IPS-18c (cell line): ENCODE results near the gene LRRC1.
"Not testable (repeated sequence)": the region's sequence is repeated elsewhere in the genome, so short reads cannot be mapped to it uniquely, and the experiment has no call there.

Experiments used
- H3K4me3 ChIP-seq: 2 replicates; pipeline ENCODE4 v1.7.0; 2013; ENCODE audit warnings: low read depth, mild to moderate bottlenecking, low read length, moderate library complexity; ENCODE audit not compliant: insufficient read depth
- H3K9me3 ChIP-seq: one replicate; pipeline ENCODE4 v1.6.1; 2013; ENCODE audit warnings: mild to moderate bottlenecking, low read length, moderate library complexity; ENCODE audit not compliant: control insufficient read depth, insufficient read depth

The LRRC1 gene

GRCh38 chr6:53805016-53805415, 10.2 kb downstream of the LRRC1 start:
- H3K9me3 ChIP-seq, result no peaks in the 10 kb centered on the region
- no peak overlapping the region for H3K4me3 ChIP-seq

DNA sequence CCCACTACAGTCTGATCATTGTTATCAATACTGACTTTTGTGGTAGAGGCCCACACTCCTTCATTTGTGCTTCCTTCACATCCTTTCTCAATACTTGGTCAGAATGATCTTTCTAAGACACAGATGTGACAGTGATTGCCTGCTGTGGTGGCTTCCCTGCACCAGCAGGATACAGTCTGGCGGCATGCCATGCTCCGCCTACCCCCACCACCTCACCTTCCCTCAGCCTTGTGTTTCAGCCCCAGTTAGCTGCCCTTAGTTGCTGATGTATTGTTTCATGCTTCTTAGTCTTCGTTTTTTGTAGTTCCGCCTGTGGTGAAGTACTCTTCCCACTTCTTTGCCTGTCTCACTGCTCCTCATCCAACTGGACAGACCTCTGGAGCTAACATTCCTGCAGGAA, 10.9 kb downstream of the LRRC1 start:
- no peaks in the 10 kb centered on the region for H3K9me3 ChIP-seq

GRCh38 chr6:53807606-53808005, 12.8 kb downstream of the LRRC1 start:
- not testable (repeated sequence) for H3K9me3 ChIP-seq, H3K4me3 ChIP-seq

More for the DNA sequence above, 10.9 kb downstream of the LRRC1 start:
- H3K4me3 ChIP-seq, result no peak overlapping the region

DNA sequence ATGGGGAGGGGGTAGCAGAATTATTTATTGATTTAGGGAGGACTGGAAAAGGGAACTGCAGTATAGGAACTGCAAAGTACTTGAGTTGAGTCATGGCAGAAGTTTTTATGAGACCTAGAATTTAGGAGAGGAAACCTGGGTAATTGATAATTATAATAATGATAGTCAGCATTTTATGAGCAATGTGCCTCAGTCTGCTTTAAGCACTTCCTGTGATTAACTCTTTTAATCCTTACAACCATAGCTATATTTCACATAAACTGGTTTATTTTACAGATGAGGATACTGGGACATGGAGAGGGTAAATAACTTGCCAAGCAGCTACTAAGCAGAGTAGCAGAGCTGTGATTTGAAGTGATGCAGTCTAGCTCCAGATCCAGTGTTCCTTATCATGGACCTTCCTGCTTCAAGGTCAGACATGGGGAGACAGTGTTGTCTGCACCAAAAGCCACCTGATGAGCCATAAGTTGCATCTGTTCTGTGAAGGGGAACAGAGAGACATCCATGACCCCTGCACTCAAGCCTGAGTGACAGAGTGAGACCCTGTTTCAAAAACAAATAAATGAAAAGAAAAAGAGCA, 13.6 kb downstream of the LRRC1 start:
- Histone ChIP-seq H3K4me3 (no peak overlapping the region), H3K9me3 (no peaks in the 10 kb centered on the region)

- Histone ChIP-seq H3K9me3 (no peaks in the 10 kb centered on the region), H3K4me3 (no peak overlapping the region)
Measured at GRCh38 chr6:53809691-53810090, 14.9 kb downstream of the LRRC1 start.

- Histone ChIP-seq H3K9me3 (no peaks in the 10 kb centered on the region), H3K4me3 (no peak overlapping the region)
Measured at GRCh38 chr6:53811082-53811481, 16.3 kb downstream of the LRRC1 start.

- Histone ChIP-seq H3K4me3 (no peak overlapping the region), H3K9me3 (no peaks in the 10 kb centered on the region)
Measured at GRCh38 chr6:53811746-53812145, 16.9 kb downstream of the LRRC1 start.

DNA sequence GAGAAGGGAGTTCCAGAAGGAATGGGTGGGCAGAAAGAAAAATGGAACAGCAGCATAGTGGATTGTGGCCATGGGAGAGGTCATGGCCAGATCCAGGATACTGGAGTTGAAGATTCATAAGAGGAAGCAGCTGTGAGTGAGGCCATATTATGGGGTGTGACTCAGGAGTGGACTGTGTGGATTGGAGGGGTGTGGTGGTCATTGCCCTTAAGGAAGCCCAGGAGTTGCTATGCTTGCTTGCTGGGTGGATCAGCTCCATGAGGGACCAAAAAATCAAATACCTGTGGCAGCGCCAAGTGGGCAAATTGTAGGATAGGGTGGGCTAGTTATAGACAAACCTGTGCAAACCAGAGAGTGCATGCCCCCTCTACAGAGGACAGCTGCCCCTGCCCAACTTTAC, 18.3 kb downstream of the LRRC1 start:
- H3K9me3 ChIP-seq, result no peaks in the 10 kb centered on the region
- H3K4me3 ChIP-seq, result no peak overlapping the region

DNA sequence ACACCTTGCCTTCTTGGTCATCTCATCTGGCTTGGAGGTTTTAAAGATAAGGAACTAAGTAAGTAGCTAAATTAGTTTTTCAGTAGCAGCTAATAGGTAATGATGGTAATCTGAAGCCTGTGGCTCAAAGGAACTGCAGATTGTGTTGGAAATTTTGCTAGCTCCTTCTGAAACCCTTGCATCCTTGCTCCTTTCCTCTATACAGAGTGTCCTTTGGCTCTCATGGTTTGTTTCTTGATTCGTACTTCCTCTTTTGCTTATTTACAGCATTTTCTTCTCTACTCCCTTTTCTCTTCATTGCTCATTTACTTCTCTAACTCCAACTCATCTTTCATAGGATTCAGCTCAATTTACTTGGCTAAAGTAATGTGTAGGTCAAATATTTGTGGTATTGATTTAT, 19.0 kb downstream of the LRRC1 start:
- no peaks in the 10 kb centered on the region for H3K9me3 ChIP-seq
- no peak overlapping the region for H3K4me3 ChIP-seq

- H3K4me3 ChIP-seq, result no peak overlapping the region
- H3K9me3 ChIP-seq, result no peaks in the 10 kb centered on the region
Measured at GRCh38 chr6:53814353-53814752, 19.5 kb downstream of the LRRC1 start.

- H3K9me3 ChIP-seq, result no peaks in the 10 kb centered on the region
- H3K4me3 ChIP-seq, result no peak overlapping the region
Measured at GRCh38 chr6:53815381-53816119, 20.7 kb downstream of the LRRC1 start.

GRCh38 chr6:53818858-53819609, 24.2 kb downstream of the LRRC1 start:
- no peak overlapping the region for H3K4me3 ChIP-seq
- no peaks in the 10 kb centered on the region for H3K9me3 ChIP-seq

DNA sequence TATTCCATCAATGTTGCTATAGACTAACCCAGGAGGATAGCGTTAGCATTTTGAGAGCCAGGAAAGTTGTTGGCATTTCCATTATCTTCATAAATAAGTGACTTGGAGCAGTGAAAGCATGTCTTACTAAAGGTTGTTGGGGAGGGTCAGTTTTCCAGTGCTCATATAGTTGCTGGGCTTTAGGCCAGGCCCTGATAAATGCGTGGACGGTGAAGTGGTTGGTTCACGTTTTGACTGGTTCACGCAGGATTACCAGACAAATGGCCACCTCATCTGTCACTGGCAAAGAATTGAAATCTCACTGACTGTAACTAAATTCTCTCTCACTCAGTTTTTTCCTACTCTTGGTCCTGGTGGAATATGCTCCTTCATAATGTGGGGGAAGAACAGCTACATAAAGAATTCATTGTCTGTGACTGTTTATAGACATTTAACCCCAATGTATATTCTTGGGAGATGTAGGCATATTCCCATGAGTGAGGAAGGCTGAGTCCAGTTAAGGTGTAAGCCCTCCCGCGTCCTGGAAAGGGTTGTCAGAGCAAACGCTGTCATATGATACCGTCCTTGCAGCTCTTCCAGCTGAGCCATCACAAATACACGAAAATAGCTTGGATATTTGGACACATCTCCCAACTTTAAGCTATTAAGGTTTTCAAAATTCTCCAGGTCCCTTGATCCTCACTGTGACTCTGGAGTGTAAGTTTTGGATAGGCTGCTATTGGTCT, 27.8 kb downstream of the LRRC1 start:
- H3K4me3 ChIP-seq, result no peak overlapping the region

GRCh38 chr6:53824714-53825113, 29.9 kb downstream of the LRRC1 start:
- H3K4me3 ChIP-seq, result no peak overlapping the region
- no peaks in the 10 kb centered on the region for H3K9me3 ChIP-seq

More for the DNA sequence above, 27.8 kb downstream of the LRRC1 start:
- H3K9me3 ChIP-seq, result no peaks in the 10 kb centered on the region

DNA sequence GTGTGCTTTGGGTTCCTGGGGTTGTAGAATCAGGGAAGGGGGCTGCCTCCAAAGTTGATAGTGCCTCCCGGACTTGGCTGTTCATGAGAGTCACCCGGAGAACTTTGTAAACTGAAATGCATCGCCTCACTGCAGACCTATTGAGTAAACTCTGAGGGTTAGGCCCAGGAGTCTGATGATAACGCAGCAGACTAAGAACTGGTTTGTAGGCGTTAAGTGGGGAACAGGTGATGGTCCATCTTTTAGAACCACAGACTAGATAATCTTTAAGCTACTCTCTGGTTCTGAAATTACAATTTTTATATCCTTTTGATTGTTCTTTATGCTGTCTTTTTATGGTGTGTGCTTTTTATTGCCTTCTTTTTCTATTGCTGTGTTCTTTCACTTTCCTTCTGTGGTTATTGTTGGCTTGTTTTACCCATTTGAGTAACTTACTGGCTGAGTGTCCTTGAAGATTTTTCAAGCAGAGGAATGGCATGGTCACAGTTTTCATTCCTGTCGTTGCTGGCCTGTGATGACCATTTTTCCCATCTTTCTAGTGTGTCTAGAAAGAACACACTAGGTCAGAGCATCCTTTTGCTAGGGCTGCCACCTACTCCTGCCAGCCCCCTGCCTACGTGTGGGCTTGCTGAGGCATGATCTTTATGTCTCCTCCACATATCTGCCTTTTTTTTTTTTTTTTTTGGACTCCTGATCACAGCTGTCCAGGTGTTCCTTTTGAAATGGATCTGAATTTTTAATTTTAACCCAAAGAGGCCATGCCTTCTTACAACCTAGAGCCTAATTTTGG, 30.9 kb downstream of the LRRC1 start:
- Histone ChIP-seq H3K9me3 (no peaks in the 10 kb centered on the region), H3K4me3 (no peak overlapping the region)

DNA sequence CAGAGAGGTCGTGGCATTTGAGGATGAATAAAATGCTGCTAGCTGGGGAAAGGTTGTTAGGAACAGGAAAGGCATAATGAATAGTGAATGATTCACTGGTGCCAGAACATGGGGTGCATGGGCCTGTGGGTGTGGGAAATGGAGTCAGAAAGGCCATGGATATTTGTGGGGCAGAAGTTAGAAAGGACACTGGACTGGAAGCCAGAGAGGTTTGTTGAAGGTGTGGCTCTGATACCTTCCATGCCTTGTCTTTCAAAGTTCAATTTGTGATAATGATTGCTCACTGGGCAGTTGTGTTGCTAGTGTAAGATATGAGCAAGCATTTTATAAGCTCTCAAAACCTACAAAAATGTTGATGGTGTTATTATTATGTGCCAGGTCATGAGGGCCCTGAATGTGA, 32.7 kb downstream of the LRRC1 start:
- no peaks in the 10 kb centered on the region for H3K9me3 ChIP-seq
- no peak overlapping the region for H3K4me3 ChIP-seq

DNA sequence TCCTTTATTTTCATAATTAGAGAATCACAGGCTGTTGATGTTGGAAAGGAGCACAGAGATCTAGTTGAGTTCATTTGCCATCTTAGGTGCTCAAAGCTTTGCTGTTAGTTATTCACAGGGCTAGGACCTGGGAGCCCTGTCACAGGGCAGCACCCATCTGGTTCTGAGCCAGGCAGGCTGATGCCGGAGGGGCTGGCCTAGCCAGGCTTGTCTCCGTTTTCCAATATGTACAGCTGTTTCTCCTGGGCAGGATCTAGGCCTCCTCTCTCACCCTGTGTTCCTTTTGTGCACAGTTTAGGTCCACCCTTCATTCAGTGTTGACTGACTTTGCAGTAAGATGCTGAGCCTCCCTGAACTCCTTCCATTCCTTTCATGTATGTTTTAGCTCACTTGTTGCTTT, 33.4 kb downstream of the LRRC1 start:
- H3K9me3 ChIP-seq, result no peaks in the 10 kb centered on the region
- H3K4me3 ChIP-seq, result no peak overlapping the region
